ENCODE data around the gene TNFRSF12A. TPM values are rescaled to one million over a fixed set of nuclear protein-coding genes. Genes with fewer than 3 reads are reported as not detected.
"Not testable (repeated sequence)": the region's sequence is repeated elsewhere in the genome, so short reads cannot be mapped to it uniquely, and the experiment has no call there.

Gene TNFRSF12A
- total RNA-seq, 1 donor from 2014 or later, result 4.8 TPM

DNA sequence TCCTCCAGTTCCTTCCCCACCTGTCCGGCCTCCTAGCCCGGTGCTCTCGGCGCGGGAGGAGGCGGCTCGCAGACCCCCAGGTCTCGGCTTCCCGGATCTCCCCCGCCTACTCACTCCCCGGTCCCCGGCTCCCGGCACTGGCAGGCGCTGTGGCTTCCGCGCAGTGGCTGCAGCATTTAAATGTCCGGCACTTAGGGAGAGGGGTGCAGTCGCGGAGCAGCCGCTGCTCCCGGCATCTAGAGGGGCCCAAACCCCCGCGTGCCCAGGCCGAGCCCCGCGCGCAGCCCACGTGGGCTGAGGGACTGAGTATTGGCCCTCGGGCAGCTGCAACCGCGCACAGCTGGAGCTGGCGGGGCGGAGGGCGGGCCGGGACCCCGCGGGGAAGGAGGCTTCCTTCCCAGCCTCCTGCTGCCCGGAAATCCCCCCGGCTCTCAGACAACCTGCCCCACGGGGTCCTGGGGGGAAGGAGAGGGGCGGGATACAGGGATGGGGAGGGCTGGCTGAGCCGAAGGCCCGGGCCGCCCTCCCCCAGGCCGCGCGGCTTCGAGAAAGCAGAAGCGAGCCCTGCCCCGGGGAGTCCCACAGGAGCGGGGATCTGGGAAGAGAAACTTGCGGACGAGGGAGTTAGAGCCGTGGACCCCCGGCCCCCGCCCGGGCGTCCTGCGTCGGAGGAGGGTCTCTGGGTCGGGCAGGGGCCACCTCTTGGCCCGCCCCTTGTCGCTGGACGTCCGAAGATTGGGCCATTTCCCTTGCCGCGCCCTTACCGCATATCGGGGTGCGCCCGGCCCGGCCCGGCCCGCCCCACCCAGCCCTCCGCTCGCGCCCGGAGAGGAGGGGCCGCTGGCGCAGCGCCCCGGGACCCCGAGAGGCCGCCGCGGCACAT, 25.8 kb downstream of the TNFRSF12A start, which contains the start of gene MMP25:
MMP25 (plus strand) TSS at position 804 of the 883 bp plus-strand sequence. CDS start 357 bp downstream, outside the sequence.
- intact Hi-C loops (cut with micrococcal nuclease), result loop anchor here (2.0 kb wide), 1 partner anchor 15 kb away; no protein-coding TSS in a partner anchor

DNA sequence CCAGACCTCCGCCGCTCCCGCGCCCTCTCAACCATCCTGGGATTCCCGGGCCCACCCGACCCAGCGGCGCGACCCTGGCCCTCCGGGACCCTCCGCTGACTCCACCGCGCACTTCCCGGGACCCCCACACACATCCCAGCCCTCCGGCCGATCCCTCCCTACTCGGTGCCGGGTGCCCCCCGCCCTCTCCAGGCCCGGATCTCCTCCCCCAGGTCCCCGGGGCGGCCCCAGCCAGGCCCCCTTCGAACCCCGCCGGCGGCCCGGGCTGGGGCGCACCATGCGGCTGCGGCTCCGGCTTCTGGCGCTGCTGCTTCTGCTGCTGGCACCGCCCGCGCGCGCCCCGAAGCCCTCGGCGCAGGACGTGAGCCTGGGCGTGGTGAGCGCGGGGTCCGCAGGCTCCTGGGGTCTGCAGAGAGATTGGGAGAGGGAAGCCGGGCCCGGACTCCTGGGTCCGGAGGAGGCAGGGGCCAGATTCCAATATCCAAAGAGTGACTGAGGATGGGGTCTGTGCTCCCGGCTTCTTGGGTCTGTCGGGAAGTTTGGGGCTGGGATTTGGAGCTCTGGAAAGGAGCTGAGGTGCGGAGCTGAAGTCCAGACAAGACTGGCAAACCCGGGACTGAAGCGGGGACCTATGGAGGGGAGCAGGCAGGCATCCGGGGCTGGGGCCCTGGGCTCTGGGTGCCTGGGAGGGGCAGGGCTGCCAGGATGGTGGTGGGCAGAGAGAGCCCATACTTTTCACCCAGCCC, 26.6 kb downstream of the TNFRSF12A start:
- intact Hi-C loops (cut with micrococcal nuclease), result no loop called here

DNA sequence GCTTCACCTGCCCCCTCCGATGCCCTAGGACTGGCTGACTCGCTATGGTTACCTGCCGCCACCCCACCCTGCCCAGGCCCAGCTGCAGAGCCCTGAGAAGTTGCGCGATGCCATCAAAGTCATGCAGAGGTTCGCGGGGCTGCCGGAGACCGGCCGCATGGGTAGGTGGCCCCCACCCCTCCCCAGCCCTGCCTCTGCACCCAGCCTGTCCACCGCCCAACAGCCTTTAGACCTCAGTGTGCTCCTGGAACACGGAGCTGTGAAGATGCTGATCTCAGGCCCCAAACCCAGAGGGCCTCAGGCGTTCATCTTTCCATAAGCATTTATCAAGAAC, 27.2 kb downstream of the TNFRSF12A start:
- intact Hi-C loops (cut with micrococcal nuclease), result no loop called here

DNA sequence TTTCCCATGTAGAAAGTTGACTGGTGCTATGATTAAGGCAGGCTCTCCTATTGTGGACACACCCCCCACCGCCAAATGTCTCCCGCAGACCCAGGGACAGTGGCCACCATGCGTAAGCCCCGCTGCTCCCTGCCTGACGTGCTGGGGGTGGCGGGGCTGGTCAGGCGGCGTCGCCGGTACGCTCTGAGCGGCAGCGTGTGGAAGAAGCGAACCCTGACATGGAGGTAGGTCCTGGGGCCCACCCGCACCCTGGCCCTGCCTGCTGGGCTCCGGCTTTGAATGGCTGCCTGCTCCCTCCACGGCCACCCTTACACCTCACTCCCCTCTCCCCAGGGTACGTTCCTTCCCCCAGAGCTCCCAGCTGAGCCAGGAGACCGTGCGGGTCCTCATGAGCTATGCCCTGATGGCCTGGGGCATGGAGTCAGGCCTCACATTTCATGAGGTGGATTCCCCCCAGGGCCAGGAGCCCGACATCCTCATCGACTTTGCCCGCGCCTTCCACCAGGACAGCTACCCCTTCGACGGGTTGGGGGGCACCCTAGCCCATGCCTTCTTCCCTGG, 29.8 kb downstream of the TNFRSF12A start:
- intact Hi-C loops (cut with micrococcal nuclease), result no loop called here

DNA sequence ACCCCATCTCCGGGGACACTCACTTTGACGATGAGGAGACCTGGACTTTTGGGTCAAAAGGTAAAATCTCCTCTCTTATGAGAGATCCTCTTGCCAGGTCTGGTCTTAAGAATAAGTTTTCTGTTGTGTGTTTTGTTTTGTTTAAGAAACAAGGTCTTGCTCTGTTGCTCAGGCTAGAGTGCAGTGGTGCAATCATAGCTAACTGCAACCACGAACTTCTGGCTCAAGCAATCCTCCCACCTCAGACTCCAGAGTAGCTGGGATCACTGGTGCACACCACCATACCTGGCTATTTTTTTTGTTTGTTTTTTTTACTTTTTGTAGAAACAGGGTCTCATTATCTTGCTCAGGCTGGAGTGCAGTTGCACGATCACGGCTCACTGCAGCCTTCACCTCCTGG, 30.3 kb downstream of the TNFRSF12A start:
- intact Hi-C loops (cut with micrococcal nuclease), result no loop called here

DNA sequence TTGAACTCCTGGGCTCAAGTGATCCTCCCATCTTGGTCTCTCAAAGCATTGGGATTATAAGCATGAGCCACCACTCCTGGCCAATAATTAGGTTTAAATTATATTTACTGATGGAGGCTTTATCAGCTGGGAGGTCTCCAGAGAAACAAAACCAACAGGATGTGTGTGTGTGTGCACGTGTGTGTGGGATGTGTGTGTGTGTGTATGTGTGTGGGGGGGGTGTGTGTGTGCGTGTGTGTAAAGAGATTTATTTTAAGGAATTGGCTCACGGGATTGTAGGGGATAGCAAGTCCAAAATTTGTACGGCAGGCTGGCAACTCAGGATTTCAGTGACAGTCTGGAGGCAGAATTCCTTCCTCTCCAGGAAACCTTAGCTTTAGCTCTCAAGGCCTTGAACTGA, 30.8 kb downstream of the TNFRSF12A start:
- intact Hi-C loops (cut with micrococcal nuclease), result no loop called here

DNA sequence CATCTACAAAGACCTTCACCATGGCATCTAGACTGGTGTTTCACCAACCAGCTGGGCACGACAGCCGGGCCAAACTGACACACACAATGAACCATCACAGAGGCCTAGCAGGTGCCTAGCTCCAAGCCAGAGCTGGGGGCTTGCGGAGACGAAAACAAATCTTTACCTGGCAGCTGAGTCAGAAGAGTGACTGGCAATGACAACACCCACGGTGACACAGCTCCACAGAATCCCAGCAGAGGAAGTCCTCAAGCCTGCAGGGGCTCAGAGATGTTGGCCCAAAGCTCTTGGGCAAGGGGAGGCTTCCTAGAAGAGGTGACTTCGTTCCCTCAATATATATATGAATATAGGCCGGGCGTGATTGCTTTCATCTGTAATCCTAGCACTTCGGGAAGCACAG, 31.3 kb downstream of the TNFRSF12A start:
- intact Hi-C loops (cut with micrococcal nuclease), result no loop called here

DNA sequence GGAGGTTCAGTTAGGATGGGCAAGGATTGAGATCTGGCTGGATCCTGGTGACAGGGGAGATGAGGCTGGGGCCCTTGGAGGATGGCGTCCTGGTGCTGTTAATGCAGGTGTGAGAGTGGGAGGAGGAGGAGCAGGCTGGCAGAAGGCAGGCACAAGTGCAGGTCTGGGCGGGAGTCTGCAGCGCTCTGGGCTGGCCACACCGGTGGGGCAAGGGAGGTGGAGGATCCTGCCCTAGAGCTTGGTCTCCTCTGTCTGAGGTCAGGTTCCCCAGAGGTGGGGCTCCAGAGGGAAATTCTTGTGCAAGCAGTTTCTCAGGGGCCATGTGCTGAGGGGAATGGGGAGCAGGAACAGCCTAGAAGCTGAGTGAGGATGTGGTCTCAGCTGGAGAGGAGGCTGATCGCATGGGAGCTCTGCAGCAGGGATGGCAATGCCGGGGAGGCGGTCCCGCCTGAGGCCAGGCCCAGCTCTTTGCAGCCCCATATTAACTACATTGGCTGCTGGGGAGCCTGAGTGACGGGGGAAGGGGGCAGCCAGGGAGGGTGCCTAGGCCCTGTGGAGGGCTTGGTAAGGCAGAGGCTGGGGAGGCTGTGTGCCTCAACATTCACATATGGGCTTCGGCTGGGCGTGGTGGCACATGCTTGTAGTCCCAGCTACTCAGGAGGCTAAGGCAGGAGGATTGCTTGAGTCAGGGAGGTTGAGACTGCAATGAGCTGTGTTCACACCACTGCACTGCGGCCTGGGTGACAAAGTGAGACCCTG, 32.6 kb downstream of the TNFRSF12A start:
- intact Hi-C loops (cut with micrococcal nuclease), result not testable (repeated sequence)

DNA sequence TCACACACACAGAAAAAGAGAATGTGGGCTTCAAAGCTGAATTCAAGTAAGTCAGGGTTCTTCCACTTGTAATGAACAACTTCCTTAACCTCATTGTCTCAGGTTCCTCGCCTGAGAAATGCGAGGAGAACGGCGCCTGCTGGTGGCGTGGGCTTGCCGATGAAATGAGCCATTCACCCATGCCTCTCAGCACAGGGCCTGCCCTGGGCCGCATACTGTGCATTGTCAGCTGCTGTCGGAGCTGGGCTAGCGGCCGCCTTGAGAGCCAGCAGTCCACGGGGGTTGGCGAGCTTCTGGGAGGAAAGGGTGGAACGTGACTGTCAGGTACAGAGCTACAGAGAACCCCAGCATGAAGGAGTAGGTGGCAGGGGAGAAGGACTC, 33.2 kb downstream of the TNFRSF12A start:
- intact Hi-C loops (cut with micrococcal nuclease), result not testable (repeated sequence)

DNA sequence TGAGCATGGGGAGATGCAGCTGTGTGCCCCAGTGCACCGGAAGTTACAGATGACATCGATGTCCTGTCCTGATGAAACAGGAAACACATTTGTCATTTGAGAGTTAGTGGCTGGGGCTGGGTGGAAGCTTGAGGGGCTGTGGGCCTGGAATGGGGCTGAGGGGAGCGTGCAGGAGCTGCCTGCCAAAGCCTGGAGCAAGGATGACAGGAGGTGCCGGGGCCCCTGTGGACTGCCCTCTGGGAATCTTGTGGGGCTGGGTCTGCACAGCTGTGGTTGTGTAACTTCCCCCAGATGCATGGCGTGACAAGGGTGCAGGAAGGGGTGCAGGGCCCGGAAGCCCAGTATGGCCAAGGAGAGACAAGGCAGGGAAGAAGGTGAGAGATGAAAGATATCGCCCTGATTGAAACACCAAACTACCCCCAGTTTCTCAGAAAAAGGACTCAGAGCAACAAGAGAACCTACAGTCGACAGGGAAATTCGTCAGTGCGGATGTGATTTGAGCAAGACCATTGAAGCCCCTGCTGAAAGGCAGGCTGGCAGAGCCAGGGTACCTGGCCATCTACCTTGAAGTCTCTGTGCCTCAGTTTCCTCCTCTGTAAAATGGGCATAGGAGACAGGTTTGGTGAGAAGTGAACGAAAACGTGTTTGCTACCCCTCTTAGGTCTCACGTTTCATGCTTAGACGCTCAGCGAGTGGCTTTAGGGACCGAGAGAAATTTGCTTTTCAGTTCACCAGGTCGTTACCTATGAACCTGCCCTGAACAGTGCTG, 35.0 kb downstream of the TNFRSF12A start:
- intact Hi-C loops (cut with micrococcal nuclease), result no loop called here

DNA sequence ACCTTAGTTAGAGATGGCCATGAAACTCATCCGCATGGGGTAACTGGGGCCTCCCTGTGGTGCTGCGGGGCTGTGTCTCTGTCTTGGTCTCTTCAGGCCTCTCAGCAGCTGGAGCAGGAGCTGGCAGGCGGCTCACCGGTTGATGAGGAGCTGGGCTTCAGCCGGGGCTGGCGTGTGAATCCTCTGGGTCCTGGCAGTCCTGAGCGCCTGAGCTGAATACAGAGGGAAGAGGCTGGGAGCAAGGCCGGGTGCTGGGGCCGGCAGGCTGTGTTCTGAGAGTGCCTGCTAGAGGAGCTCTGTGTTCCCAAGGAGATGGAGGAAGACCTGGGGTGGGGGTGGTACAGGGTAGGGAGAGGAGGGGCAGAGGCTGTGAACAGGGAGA, 35.6 kb downstream of the TNFRSF12A start:
- intact Hi-C loops (cut with micrococcal nuclease), result not testable (repeated sequence)

DNA sequence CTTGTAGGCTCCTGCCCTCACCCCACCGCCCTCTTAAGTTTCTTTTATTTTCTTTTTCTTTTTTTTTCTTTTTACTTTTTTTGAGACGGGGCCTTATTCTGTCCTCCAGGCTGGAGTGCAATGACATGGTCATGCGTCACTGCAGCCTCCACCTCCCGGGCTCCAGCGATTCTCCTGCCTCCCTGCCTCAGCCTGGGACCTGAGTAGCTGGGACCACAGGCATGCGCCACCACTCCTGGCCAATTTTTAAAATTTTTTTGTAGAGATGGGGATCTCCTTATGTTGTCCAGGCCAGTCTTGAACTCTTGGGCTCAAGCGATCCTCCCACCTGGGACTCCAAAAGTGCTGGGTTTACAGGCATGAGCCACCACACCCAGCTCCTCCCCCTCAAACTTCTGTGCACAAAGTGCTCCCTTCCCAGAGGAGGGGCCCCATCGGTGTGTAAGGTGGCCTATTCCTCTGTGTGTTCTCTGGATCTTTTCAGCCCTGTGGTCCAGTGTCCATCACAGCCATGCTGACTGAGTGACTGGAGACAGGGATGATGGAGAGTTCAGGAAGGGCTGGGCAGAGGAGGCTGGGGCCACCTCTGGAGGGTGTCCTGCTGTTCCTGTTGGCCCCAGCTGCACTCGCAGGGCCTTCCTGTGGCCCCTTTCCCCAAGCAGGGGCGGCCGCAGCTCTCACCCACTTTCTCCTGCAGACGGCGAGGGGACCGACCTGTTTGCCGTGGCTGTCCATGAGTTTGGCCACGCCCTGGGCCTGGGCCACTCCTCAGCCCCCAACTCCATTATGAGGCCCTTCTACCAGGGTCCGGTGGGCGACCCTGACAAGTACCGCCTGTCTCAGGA, 36.4 kb downstream of the TNFRSF12A start:
- intact Hi-C loops (cut with micrococcal nuclease), result no loop called here

DNA sequence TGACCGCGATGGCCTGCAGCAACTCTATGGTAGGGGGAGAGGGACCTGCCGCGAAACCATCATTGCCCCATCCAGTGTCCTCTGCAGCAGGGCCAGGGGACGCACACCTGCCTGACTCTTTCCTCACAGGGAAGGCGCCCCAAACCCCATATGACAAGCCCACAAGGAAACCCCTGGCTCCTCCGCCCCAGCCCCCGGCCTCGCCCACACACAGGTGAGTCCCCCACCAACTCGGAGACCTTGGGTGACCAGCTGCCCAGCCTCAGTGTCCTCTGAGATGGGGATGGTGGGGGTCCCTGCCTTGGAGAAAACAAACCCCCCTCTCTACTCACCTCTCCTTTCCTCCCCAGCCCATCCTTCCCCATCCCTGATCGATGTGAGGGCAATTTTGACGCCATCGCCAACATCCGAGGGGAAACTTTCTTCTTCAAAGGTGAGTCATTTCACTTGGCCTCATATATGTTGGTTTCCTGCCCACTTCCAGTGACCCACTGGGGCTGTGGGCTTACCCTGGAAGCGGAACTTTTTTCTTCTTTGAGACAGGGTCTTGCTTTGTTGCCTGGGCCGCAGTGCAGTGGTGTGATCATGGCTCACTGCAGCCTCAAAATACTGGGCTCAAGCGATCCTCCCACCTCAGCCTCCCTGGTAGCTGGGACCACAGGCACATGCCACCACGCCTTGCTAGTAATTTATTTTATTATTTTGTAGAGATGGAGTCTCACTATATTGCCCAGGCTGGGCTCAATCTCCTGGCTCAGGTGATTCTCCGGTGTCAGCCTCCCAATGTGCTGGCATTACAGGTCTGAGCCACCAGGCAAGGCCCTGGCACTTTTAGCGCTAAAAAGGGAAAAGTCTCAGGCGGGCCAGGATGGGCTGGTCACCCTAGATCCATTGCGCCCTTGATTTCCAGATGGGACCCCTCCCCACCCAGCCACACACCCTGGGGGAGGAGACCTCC, 37.3 kb downstream of the TNFRSF12A start:
- intact Hi-C loops (cut with micrococcal nuclease), result loop anchor here (2.0 kb wide), 1 partner anchor 43 kb away; no protein-coding TSS in a partner anchor

DNA sequence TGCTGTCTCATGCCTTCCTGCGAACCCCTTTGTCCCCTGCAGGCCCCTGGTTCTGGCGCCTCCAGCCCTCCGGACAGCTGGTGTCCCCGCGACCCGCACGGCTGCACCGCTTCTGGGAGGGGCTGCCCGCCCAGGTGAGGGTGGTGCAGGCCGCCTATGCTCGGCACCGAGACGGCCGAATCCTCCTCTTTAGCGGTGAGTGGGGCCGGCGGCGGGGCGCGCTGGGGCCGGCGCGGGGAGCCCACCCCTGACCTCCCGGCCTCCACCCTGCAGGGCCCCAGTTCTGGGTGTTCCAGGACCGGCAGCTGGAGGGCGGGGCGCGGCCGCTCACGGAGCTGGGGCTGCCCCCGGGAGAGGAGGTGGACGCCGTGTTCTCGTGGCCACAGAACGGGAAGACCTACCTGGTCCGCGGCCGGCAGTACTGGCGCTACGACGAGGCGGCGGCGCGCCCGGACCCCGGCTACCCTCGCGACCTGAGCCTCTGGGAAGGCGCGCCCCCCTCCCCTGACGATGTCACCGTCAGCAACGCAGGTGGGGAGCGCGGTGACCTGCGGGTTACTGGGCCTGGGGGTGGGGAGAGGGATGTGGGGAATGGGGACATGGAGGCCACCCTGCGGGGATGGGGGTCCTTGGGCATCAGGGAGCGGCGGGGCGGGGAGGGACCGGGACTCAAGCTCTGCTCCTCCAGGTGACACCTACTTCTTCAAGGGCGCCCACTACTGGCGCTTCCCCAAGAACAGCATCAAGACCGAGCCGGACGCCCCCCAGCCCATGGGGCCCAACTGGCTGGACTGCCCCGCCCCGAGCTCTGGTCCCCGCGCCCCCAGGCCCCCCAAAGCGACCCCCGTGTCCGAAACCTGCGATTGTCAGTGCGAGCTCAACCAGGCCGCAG, 38.2 kb downstream of the TNFRSF12A start:
- intact Hi-C loops (cut with micrococcal nuclease), result loop anchor here (1.0 to 2.0 kb wide), 2 partner anchors 42 to 71 kb away; no protein-coding TSS in a partner anchor

DNA sequence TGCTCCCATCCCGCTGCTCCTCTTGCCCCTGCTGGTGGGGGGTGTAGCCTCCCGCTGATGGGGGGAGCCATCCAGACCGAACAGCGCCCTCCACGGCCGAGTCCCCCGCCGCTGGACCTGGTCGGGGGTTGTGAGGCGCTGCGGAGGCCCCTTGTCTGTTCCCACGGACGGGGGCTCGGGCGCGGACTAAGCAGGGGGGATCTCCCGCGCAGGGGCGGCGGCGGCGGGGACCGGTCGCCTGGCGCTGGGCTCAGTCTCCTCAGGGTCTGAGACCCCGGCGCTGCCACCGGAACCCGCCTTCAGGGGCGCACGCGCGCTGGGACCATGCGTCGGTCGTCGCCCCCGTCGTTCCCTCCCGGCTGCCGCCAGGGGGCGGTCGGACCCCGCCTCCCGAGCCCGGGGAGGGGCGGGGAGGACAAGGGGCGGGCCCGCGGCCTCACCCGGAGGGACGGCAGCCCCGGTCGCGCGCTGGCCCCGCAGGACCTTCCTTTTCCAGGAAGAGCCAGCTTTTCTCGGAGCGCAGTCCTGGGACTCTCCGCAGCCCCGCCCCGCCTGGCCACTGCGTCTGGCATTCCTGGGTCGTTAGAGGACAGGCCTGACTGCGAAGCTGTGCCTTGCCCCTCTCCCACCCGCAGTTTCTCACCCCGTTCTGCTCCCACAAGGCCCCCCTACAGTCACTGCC, 39.0 kb downstream of the TNFRSF12A start:
- intact Hi-C loops (cut with micrococcal nuclease), result loop anchor here (1.0 to 2.0 kb wide), 2 partner anchors 42 to 70 kb away; no protein-coding TSS in a partner anchor

DNA sequence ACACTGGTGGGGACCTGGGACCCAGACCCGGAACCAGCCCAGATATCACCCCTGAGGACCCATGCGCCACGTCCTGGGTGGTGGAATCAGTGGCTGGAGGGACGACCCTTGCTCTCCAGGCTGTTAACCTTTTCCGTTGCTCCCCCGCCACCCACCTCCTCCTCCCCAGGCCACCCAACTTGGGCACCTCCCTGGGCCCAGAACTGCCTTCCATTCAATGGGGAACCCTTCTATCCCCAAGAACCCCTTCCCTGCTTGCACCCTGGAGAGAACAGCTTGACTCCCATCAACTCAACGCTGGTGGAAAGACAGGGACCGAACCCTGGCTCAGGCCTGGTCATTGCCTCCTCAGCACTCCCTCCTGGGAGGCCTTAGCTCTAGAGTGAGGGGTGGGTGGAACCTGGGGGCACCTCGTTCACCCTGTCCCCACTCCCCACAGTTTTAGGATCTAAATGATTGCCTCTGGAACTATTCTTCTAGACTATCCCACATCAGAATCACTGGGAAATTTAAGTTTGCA, 39.6 kb downstream of the TNFRSF12A start:
- intact Hi-C loops (cut with micrococcal nuclease), result loop anchor here (1.0 to 2.0 kb wide), 2 partner anchors 41 to 70 kb away; no protein-coding TSS in a partner anchor

Measured in T-helper 2 cell treated with Interferon-gamma antibody and Interleukin-4, amounts not matched to agents 100 ng/mL and 5 ng/mL, for 36 hours (primary cell).